Renal cortex interstitium (tissue), 15 donors: Measurements from ENCODE around the gene REG3A. TPM values are rescaled to one million over a fixed set of nuclear protein-coding genes. Genes with fewer than 3 reads are reported as not detected.

ENCODE experiments used
- DNase-seq, 11 donors: peaks; one replicate each; pipeline ENCODE4 v3.0.0-alpha.2; 2013; ENCODE audit warnings: low read depth in 9 of 11, low spot score in 4 of 11; ENCODE audit errors: extremely low read depth in 1 of 11
- long read RNA-seq, 16 experiments: transcript quantifications; one replicate each; lab custom pipeline, GENCODE V29; 2026
- polyA plus RNA-seq, 3 donors: library from polyadenylated mRNA; unstranded; fragments of 120-200 nt; gene quantifications; one replicate each; pipeline ENCODE4 v1.2.1, GENCODE V29; 2013; ENCODE audit not compliant: insufficient read length in 3 of 3

Gene REG3A
- not detected for polyA plus RNA-seq
- long read RNA-seq, donor 1: 0 reads
- long read RNA-seq, donor 2: 0 reads
- long read RNA-seq, donor 3: 0 reads
- long read RNA-seq, donor 4: 0 reads
- long read RNA-seq, donor 5: 0 reads
- long read RNA-seq, donor 6: 0 reads
- long read RNA-seq, donor 7: 0 reads
- long read RNA-seq, donor 8: 0 reads
- long read RNA-seq, donor 9: 0 reads
- long read RNA-seq, donor 10: 0 reads
- long read RNA-seq, donor 11: 0 reads
- long read RNA-seq, donor 12: 0 reads
- long read RNA-seq, donor 13: 0 reads
- long read RNA-seq, donor 14: 0 reads
- long read RNA-seq, donor 15: 0 reads
- long read RNA-seq, donor 16: 0 reads

GRCh38 chr2:79159653-79160052, at the start of gene REG3A:
Gene REG3A, minus strand, starts transcription at chr2:79159753. Its CDS starts 348 bp downstream, at chr2:79159405.
- no peak for DNase-seq

GRCh38 chr2:79200762-79201161, 41.2 kb upstream of the REG3A start:
- no peak for DNase-seq

GRCh38 chr2:79191816-79192215, 32.3 kb upstream of the REG3A start:
- peak in 3 of 11 donors; percentile 4 to 11 (median 7) for DNase-seq

- peak in 3 of 11 donors; percentile 10 to 31 (median 11) for DNase-seq
These were observed 31.5 kb upstream of the REG3A start for GRCh38 chr2:79191081-79191480.

- DNase-seq: no peak
These were observed 29.9 kb upstream of the REG3A start for GRCh38 chr2:79189465-79189864.

GRCh38 chr2:79181617-79182016, 22.1 kb upstream of the REG3A start:
- DNase-seq: no peak

- DNase-seq: no peak
These were observed 20.5 kb upstream of the REG3A start for GRCh38 chr2:79180092-79180491.

- no peak for DNase-seq
These were observed 19.5 kb upstream of the REG3A start for GRCh38 chr2:79179036-79179435.

GRCh38 chr2:79178076-79178674, 18.6 kb upstream of the REG3A start:
- no peak for DNase-seq

- no peak for DNase-seq
These were observed 11.9 kb upstream of the REG3A start for GRCh38 chr2:79171348-79171958.

GRCh38 chr2:79162801-79163200, 3.2 kb upstream of the REG3A start:
- DNase-seq: no peak

- DNase-seq: no peak
These were observed 2.6 kb upstream of the REG3A start for GRCh38 chr2:79162132-79162531.

- no peak for DNase-seq
These were observed 523 bp downstream of the REG3A start for GRCh38 chr2:79159030-79159429.

GRCh38 chr2:79155826-79156476, 3.6 kb downstream of the REG3A start:
- DNase-seq: no peak

- no peak for DNase-seq
These were observed 20.1 kb downstream of the REG3A start for GRCh38 chr2:79139423-79139822.

- no peak for DNase-seq
These were observed 21.2 kb downstream of the REG3A start for GRCh38 chr2:79138385-79138784.

- DNase-seq: no peak
These were observed 27.9 kb downstream of the REG3A start for GRCh38 chr2:79131687-79132086.

GRCh38 chr2:79129804-79130203, 29.7 kb downstream of the REG3A start:
- DNase-seq: no peak

- no peak for DNase-seq
These were observed 30.3 kb downstream of the REG3A start for GRCh38 chr2:79129260-79129659.

- DNase-seq: no peak
These were observed 31.1 kb downstream of the REG3A start for GRCh38 chr2:79128406-79128805.
